Measurements from ENCODE around the gene PADI1. TPM values are rescaled to one million over a fixed set of nuclear protein-coding genes. Genes with fewer than 3 reads are reported as not detected.

The PADI1 gene
- total RNA-seq, 1 experiment from 2014 or later = not detected

DNA sequence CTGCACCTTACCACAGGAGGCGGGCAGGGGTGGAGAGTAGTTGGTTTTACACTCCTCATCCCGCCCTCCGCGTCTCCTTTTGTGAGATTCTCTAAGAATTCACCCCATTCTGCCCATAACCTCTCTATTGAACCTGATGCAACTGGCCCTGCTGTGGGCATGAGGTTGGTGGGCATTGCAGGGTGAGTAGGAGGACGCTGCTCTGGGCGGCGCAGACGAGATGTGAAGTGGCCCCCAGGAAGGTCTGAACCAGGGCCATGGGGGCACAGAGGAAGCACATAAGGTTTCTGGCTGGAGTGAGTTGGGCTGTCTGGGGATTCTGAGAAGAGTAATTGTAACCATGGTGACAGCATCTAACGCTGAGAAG is 8.8 kb downstream of the PADI1 start:
- Mint-ChIP-seq H3K4me1 (ENCODE audit: low read depth, unreplicated experiment) (no peaks in the 10 kb centered on the region), H3K9me3 (ENCODE audit: unreplicated experiment) (no peaks in the 10 kb centered on the region), H3K27ac (ENCODE audit: unreplicated experiment) (no peak overlapping the region), H3K4me3 (ENCODE audit: unreplicated experiment) (no peak overlapping the region), H3K27me3 (ENCODE audit: insufficient read depth, unreplicated experiment) (peaks cover 5% of the 10 kb centered on the region), H3K36me3 (ENCODE audit: insufficient read depth, unreplicated experiment) (no peaks in the 10 kb centered on the region)
- H3K27me3 ChIP-seq (replicated peaks; ENCODE audit: control insufficient read depth, insufficient read depth, low read length) = no peaks in the 10 kb centered on the region
- DNase-seq = no peak
- ChIA-PET POLR2A (no interaction called here), CTCF (no interaction called here)
- H3K4me3 ChIP-seq (ENCODE audit: low read depth, low read length) = no peak overlapping the region
- intact Hi-C loops (cut with micrococcal nuclease; ENCODE audit: unreplicated experiment) = no loop called here
- no TSS peak for BruUV-seq (replicated peaks)
- H3K4me1 ChIP-seq = no peaks in the 10 kb centered on the region
- TF ChIP-seq, protein P1, sequence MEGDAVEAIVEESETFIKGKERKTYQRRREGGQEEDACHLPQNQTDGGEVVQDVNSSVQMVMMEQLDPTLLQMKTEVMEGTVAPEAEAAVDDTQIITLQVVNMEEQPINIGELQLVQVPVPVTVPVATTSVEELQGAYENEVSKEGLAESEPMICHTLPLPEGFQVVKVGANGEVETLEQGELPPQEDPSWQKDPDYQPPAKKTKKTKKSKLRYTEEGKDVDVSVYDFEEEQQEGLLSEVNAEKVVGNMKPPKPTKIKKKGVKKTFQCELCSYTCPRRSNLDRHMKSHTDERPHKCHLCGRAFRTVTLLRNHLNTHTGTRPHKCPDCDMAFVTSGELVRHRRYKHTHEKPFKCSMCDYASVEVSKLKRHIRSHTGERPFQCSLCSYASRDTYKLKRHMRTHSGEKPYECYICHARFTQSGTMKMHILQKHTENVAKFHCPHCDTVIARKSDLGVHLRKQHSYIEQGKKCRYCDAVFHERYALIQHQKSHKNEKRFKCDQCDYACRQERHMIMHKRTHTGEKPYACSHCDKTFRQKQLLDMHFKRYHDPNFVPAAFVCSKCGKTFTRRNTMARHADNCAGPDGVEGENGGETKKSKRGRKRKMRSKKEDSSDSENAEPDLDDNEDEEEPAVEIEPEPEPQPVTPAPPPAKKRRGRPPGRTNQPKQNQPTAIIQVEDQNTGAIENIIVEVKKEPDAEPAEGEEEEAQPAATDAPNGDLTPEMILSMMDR (IDR thresholded peaks at IDR 0.05; ENCODE audit: insufficient read depth in 1 of 2, low read depth in 1 of 2, low read length in 1 of 2, severe bottlenecking in 1 of 2, unreplicated experiment in 1 of 2) = no peak
- no peaks in the 10 kb centered on the region for H3K9me3 ChIP-seq
- no peaks in the 10 kb centered on the region for H3K36me3 ChIP-seq (ENCODE audit: control insufficient read depth, insufficient read depth, low read length)

DNA sequence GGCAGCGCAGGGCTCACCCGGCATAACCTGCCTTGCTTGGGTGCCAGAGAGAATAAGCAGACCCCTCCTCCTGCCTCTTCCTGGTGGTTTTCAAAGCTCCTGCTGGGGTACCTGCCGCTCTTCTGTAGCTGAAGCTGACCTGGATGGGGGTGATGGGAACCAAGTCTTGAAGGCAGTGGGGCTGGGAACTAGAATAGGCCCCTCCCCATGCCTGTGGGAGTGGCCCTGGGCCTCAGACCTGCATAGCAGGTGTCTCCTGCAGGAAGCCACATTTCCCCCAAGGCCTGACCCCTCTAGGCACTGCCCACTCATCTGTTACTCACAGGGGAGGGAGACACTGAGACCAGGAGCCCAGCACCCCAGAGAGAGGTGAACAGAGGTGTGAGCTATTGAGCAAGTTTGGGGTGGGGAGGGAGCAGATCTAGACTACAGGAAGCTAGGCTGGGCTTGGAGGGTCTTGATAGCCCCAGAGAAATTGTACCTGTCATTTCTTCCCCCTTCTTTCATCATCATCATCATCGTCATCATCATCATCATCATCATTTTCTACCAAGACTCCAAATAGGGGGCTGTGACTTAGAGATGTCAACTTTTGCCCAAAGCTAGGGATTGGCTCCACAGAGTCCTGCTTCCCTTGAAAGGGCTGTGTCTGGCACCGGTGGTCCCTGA is 10.1 kb downstream of the PADI1 start:
- H3K36me3 Mint-ChIP-seq (ENCODE audit: insufficient read depth, unreplicated experiment) = no peaks in the 10 kb centered on the region
- Histone ChIP-seq H3K9me3 (no peaks in the 10 kb centered on the region), H3K4me3 (ENCODE audit: low read depth, low read length) (no peak overlapping the region), H3K4me1 (no peaks in the 10 kb centered on the region), H3K36me3 (ENCODE audit: control insufficient read depth, insufficient read depth, low read length) (no peaks in the 10 kb centered on the region), H3K27me3 (replicated peaks; ENCODE audit: control insufficient read depth, insufficient read depth, low read length) (no peaks in the 10 kb centered on the region)
- DNase-seq = no peak
- no peak overlapping the region for H3K4me3 Mint-ChIP-seq (ENCODE audit: unreplicated experiment)
- ChIA-PET CTCF (no interaction called here), POLR2A (no interaction called here)
- H3K9me3 Mint-ChIP-seq (ENCODE audit: unreplicated experiment) = no peaks in the 10 kb centered on the region
- TF ChIP-seq, protein P1 (IDR thresholded peaks at IDR 0.05; ENCODE audit: insufficient read depth in 1 of 2, low read depth in 1 of 2, low read length in 1 of 2, severe bottlenecking in 1 of 2, unreplicated experiment in 1 of 2) = no peak
- H3K27me3 Mint-ChIP-seq (ENCODE audit: insufficient read depth, unreplicated experiment) = peaks cover 5% of the 10 kb centered on the region
- no TSS peak for BruUV-seq (replicated peaks)
- no peaks in the 10 kb centered on the region for H3K4me1 Mint-ChIP-seq (ENCODE audit: low read depth, unreplicated experiment)
- H3K27ac Mint-ChIP-seq (ENCODE audit: unreplicated experiment) = no peak overlapping the region
- intact Hi-C loops (cut with micrococcal nuclease; ENCODE audit: unreplicated experiment) = no loop called here

DNA sequence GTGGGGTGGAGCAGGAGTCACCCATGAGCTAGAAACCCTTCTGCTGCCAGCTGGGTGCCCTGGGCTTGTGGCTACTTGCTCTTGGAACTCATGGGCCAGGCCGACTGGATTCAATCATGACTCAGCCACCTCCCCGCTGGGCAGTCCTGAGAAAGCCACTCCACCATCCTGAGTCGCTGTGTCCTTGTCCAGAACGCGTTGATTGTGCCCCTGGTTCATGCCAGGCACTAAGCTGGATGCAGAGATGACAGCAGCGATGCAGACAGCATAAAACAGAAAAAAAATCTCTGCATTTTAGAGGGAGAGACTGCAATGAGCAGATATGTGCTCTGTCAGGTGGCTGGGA is 10.6 kb downstream of the PADI1 start:
- no TSS peak for BruUV-seq (replicated peaks)
- H3K9me3 ChIP-seq = no peaks in the 10 kb centered on the region
- CTCF ChIA-PET = no interaction called here
- no peaks in the 10 kb centered on the region for H3K4me1 ChIP-seq
- H3K4me1 Mint-ChIP-seq (ENCODE audit: low read depth, unreplicated experiment) = no peaks in the 10 kb centered on the region
- TF ChIP-seq, protein P1 (IDR thresholded peaks at IDR 0.05; ENCODE audit: insufficient read depth in 1 of 2, low read depth in 1 of 2, low read length in 1 of 2, severe bottlenecking in 1 of 2, unreplicated experiment in 1 of 2) = no peak
- no peak for DNase-seq
- no peak overlapping the region for H3K4me3 Mint-ChIP-seq (ENCODE audit: unreplicated experiment)
- H3K36me3 ChIP-seq (ENCODE audit: control insufficient read depth, insufficient read depth, low read length) = no peaks in the 10 kb centered on the region
- H3K27me3 Mint-ChIP-seq (ENCODE audit: insufficient read depth, unreplicated experiment) = peaks cover 5% of the 10 kb centered on the region
- H3K36me3 Mint-ChIP-seq (ENCODE audit: insufficient read depth, unreplicated experiment) = no peaks in the 10 kb centered on the region
- intact Hi-C loops (cut with micrococcal nuclease; ENCODE audit: unreplicated experiment) = no loop called here
- H3K27me3 ChIP-seq (replicated peaks; ENCODE audit: control insufficient read depth, insufficient read depth, low read length) = no peaks in the 10 kb centered on the region
- no peaks in the 10 kb centered on the region for H3K9me3 Mint-ChIP-seq (ENCODE audit: unreplicated experiment)
- no peak overlapping the region for H3K4me3 ChIP-seq (ENCODE audit: low read depth, low read length)
- POLR2A ChIA-PET = no interaction called here
- H3K27ac Mint-ChIP-seq (ENCODE audit: unreplicated experiment) = no peak overlapping the region
